Hepatocyte (in vitro differentiated cells): ENCODE measurements around the gene FHIP2A. TPM values are rescaled to one million over a fixed set of nuclear protein-coding genes. Genes with fewer than 3 reads are reported as not detected.

Source experiments
- DNase-seq: peaks from one replicate; pipeline ENCODE4 v3.0.0-alpha.2; 2016; ENCODE audit warnings: low spot score
- H2AFZ ChIP-seq: fragments of 200-600 bp; sonication (generic); 2 replicates; pipeline ENCODE4 v1.6.0; 2016; ENCODE audit warnings: antibody characterized with exemption, mild to moderate bottlenecking
- H3K27ac ChIP-seq: fragments of 200-600 bp; sonication (generic); 2 replicates; pipeline ENCODE4 v1.5.1; 2016; ENCODE audit warnings: mild to moderate bottlenecking
- H3K27me3 ChIP-seq: fragments of 200-600 bp; sonication (generic); 2 replicates; pipeline ENCODE4 v1.6.1; 2016
- H3K36me3 ChIP-seq: fragments of 200-600 bp; sonication (generic); replicated peaks from 2 replicates; pipeline ENCODE4 v1.5.1; 2016; ENCODE audit warnings: low read depth; ENCODE audit not compliant: insufficient read depth
- H3K4me1 ChIP-seq: fragments of 200-600 bp; sonication (generic); 2 replicates; pipeline ENCODE4 v1.5.1; 2016; ENCODE audit warnings: mild to moderate bottlenecking, moderate library complexity; ENCODE audit not compliant: insufficient read depth
- H3K4me2 ChIP-seq: fragments of 200-600 bp; sonication (generic); 2 replicates; pipeline ENCODE4 v1.6.0; 2016
- H3K4me3 ChIP-seq: fragments of 200-600 bp; sonication (generic); 2 replicates; pipeline ENCODE4 v1.5.1; 2016; ENCODE audit warnings: mild to moderate bottlenecking
- H3K79me2 ChIP-seq: fragments of 200-600 bp; sonication (generic); 2 replicates; pipeline ENCODE4 v1.6.0; 2017; ENCODE audit warnings: mild to moderate bottlenecking
- H3K9me2 ChIP-seq: fragments of 200-600 bp; sonication (generic); replicated peaks from 2 replicates; pipeline ENCODE4 v1.6.0; 2017; ENCODE audit warnings: mild to moderate bottlenecking; ENCODE audit not compliant: insufficient read depth
- H3K9me3 ChIP-seq: fragments of 200-600 bp; sonication (generic); 2 replicates; pipeline ENCODE4 v1.5.1; 2016; ENCODE audit warnings: low read depth, mild to moderate bottlenecking
- H4K20me1 ChIP-seq: fragments of 200-600 bp; sonication (generic); 2 replicates; pipeline ENCODE4 v1.6.0; 2016; ENCODE audit warnings: mild to moderate bottlenecking; ENCODE audit not compliant: insufficient read depth, poor library complexity, severe bottlenecking
- CTCF ChIP-seq: fragments of 200-600 bp; sonication (generic); IDR thresholded peaks from 2 replicates; pipeline ENCODE4 v1.5.1; 2016; ENCODE audit warnings: antibody characterized with exemption, mild to moderate bottlenecking; ENCODE audit not compliant: poor library complexity
- EZH2 ChIP-seq: fragments of 200-600 bp; sonication (generic); IDR thresholded peaks from 2 replicates; pipeline ENCODE4 v1.6.1; 2016; ENCODE audit warnings: antibody characterized with exemption, mild to moderate bottlenecking, borderline replicate concordance
- EZH2phosphoT487 ChIP-seq: fragments of 200-600 bp; sonication (generic); IDR thresholded peaks from one replicate; pipeline ENCODE4 v1.6.1; 2018; ENCODE audit warnings: antibody characterized with exemption, mild to moderate bottlenecking, low read depth, moderate library complexity; ENCODE audit not compliant: unreplicated experiment, severe bottlenecking
- WGBS: methylation state at CpG from one replicate; pipeline ENCODE4 v1.1.6; 2016; ENCODE audit warnings: low lambda C conversion rate; ENCODE audit errors: missing lambda C conversion rate; 5-methylcytosine and 5-hydroxymethylcytosine counted together
- polyA plus RNA-seq: library from polyadenylated mRNA; unstranded; fragments of >200 nt; fragmentation: Nextera tagmentation; extraction: Ambion mirVana; gene quantifications from 2 replicates; pipeline ENCODE4 v1.2.1, GENCODE V29; 2016
- total RNA-seq: library from RNA; depleted of rRNA; stranded (reverse); fragments of >200 nt; gene quantifications from 2 replicates; pipeline ENCODE4 v1.2.3, GENCODE V29; 2014

The FHIP2A gene
- total and polyA plus RNA-seq, 2 experiments from 2014 or later, result 9.5 to 24.6 TPM

- DNase-seq, result no peak
- Histone ChIP-seq H3K36me3 (no peaks in the 10 kb centered on the region), H3K4me2 (no peak overlapping the region), H3K27ac (no peak overlapping the region), H3K27me3 (no peaks in the 10 kb centered on the region), H2AFZ (no peak overlapping the region), H3K9me3 (no peaks in the 10 kb centered on the region), H3K9me2 (no peaks in the 10 kb centered on the region), H3K79me2 (no peaks in the 10 kb centered on the region), H3K4me1 (no peaks in the 10 kb centered on the region), H4K20me1 (no peaks in the 10 kb centered on the region), H3K4me3 (no peak overlapping the region)
- WGBS, result 97% methylated on average over 7 of the region's 7 CpGs
- TF ChIP-seq EZH2phosphoT487, result no peak
- no peak for TF ChIP-seq CTCF
- TF ChIP-seq EZH2, result no peak
Observed at GRCh38 chr10:114816308-114816707, 5.3 kb upstream of the FHIP2A start.

DNA sequence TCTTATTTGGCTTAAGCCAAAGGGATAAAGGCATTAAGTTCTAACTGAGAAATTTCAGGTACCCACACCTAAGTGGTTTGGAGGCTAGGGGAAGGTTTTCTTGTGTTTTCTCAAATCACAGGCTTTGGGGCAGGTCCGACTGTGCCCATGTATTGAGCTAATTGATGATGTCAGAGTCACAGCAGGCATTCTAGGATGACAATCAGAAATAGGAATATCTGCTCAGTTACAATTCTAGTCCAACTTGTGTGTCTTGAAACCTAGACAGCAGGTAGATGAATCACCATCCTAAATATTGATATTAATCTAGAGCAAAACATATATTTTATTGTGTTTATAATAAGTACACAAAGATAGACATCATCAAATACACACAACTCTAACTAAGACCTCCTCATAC, 2.3 kb upstream of the FHIP2A start:
- WGBS, result 78% methylated on average over 1 of the region's 1 CpG

GRCh38 chr10:114821915-114822443, 399 bp downstream of the FHIP2A start:
- Histone ChIP-seq H3K4me3 (peak overlapping the region; percentile 95), H3K4me1 (no peaks in the 10 kb centered on the region), H3K79me2 (peaks cover 48% of the 10 kb centered on the region), H3K27me3 (no peaks in the 10 kb centered on the region), H2AFZ (peak overlapping the region; percentile 97), H3K36me3 (no peaks in the 10 kb centered on the region), H3K9me2 (no peaks in the 10 kb centered on the region), H3K4me2 (peak overlapping the region; percentile 86), H3K9me3 (no peaks in the 10 kb centered on the region), H3K27ac (peak overlapping the region; percentile 100), H4K20me1 (peaks cover 31% of the 10 kb centered on the region)
- 1% methylated on average over 29 of the region's 60 CpGs for WGBS
- no peak for TF ChIP-seq CTCF
- no peak for TF ChIP-seq EZH2phosphoT487
- TF ChIP-seq EZH2, result no peak
- DNase-seq, result no peak

More for the DNA sequence above, 2.3 kb upstream of the FHIP2A start:
- H3K79me2 ChIP-seq, result peaks cover 22% of the 10 kb centered on the region
- no peaks in the 10 kb centered on the region for H3K27me3 ChIP-seq
- TF ChIP-seq CTCF (no peak), EZH2phosphoT487 (no peak), EZH2 (no peak)
- H3K9me3 ChIP-seq, result no peaks in the 10 kb centered on the region
- no peak overlapping the region for H3K4me2 ChIP-seq
- H3K9me2 ChIP-seq, result no peaks in the 10 kb centered on the region
- no peaks in the 10 kb centered on the region for H3K4me1 ChIP-seq
- DNase-seq, result no peak
- H2AFZ ChIP-seq, result no peak overlapping the region
- no peak overlapping the region for H3K4me3 ChIP-seq
- no peak overlapping the region for H3K27ac ChIP-seq
- no peaks in the 10 kb centered on the region for H3K36me3 ChIP-seq
- peaks cover 13% of the 10 kb centered on the region for H4K20me1 ChIP-seq

- H3K4me3 ChIP-seq, result peak overlapping the region; percentile 95
- H3K4me2 ChIP-seq, result peak overlapping the region; percentile 86
- no peaks in the 10 kb centered on the region for H3K9me2 ChIP-seq
- 3% methylated on average over 17 of the region's 22 CpGs for WGBS
- peaks cover 31% of the 10 kb centered on the region for H4K20me1 ChIP-seq
- peaks cover 52% of the 10 kb centered on the region for H3K79me2 ChIP-seq
- H3K27me3 ChIP-seq, result no peaks in the 10 kb centered on the region
- no peaks in the 10 kb centered on the region for H3K36me3 ChIP-seq
- no peaks in the 10 kb centered on the region for H3K9me3 ChIP-seq
- peak overlapping the region; percentile 100 for H3K27ac ChIP-seq
- TF ChIP-seq EZH2, result no peak
- TF ChIP-seq CTCF, result no peak
- no peak for TF ChIP-seq EZH2phosphoT487
- H2AFZ ChIP-seq, result peak overlapping the region; percentile 97
- no peaks in the 10 kb centered on the region for H3K4me1 ChIP-seq
- peak; percentile 32 for DNase-seq
Observed at GRCh38 chr10:114822444-114823076, 980 bp downstream of the FHIP2A start.
